Measurements from ENCODE around the gene BUB1B.

BUB1B gene

GRCh38 chr15:40247406-40247971, 86.6 kb downstream of the BUB1B start:
- H3K4me3 ChIP-seq (ENCODE audit: control insufficient read depth, low read depth, low read length) = no peak overlapping the region
- TF ChIP-seq CTCF (IDR thresholded peaks at IDR 0.05; ENCODE audit: control insufficient read depth, insufficient read depth, low read depth, low read length, missing control alignments) = no peak
- no peak for DNase-seq (ENCODE audit: low read depth)

- DNase-seq (ENCODE audit: low read depth) = no peak
- H3K4me3 ChIP-seq (ENCODE audit: control insufficient read depth, low read depth, low read length) = no peak overlapping the region
- no peak for TF ChIP-seq CTCF (IDR thresholded peaks at IDR 0.05; ENCODE audit: control insufficient read depth, insufficient read depth, low read depth, low read length, missing control alignments)
These were observed 87.3 kb downstream of the BUB1B start for GRCh38 chr15:40248006-40248783.

GRCh38 chr15:40249477-40250303, 88.8 kb downstream of the BUB1B start:
- H3K4me3 ChIP-seq (ENCODE audit: control insufficient read depth, low read depth, low read length) = no peak overlapping the region
- TF ChIP-seq CTCF (IDR thresholded peaks at IDR 0.05; ENCODE audit: control insufficient read depth, insufficient read depth, low read depth, low read length, missing control alignments) = no peak
- DNase-seq (ENCODE audit: low read depth) = no peak

GRCh38 chr15:40250304-40250656, 89.4 kb downstream of the BUB1B start:
- no peak for DNase-seq (ENCODE audit: low read depth)
- H3K4me3 ChIP-seq (ENCODE audit: control insufficient read depth, low read depth, low read length) = no peak overlapping the region
- no peak for TF ChIP-seq CTCF (IDR thresholded peaks at IDR 0.05; ENCODE audit: control insufficient read depth, insufficient read depth, low read depth, low read length, missing control alignments)

- no peak for TF ChIP-seq CTCF (IDR thresholded peaks at IDR 0.05; ENCODE audit: control insufficient read depth, insufficient read depth, low read depth, low read length, missing control alignments)
- no peak overlapping the region for H3K4me3 ChIP-seq (ENCODE audit: control insufficient read depth, low read depth, low read length)
- no peak for DNase-seq (ENCODE audit: low read depth)
These were observed 90.1 kb downstream of the BUB1B start for GRCh38 chr15:40250771-40251483.

GRCh38 chr15:40251486-40252140, 90.7 kb downstream of the BUB1B start:
- TF ChIP-seq CTCF (IDR thresholded peaks at IDR 0.05; ENCODE audit: control insufficient read depth, insufficient read depth, low read depth, low read length, missing control alignments) = no peak
- no peak for DNase-seq (ENCODE audit: low read depth)
- H3K4me3 ChIP-seq (ENCODE audit: control insufficient read depth, low read depth, low read length) = no peak overlapping the region

Data from AG09309 (cell line).